T-helper 1 cell treated with Interleukin-12 subunit alpha and Interleukin-12 subunit beta and Interleukin-4 antibody, amounts not matched to agents 30 μg/mL and 1 μg/mL, for 36 hours (primary cell): Measurements from ENCODE around the gene WDR93.
A peak's percentile ranks its signal among the peaks of the same experiment; 100 is the strongest.
"Not testable (repeated sequence)": the region's sequence is repeated elsewhere in the genome, so short reads cannot be mapped to it uniquely, and the experiment has no call there.

Experiments used
- H3K27ac Mint-ChIP-seq: one replicate; pipeline ENCODE4 v1.8.0; 2021; ENCODE audit warnings: mild to moderate bottlenecking, mixed read lengths
- H3K27me3 Mint-ChIP-seq: one replicate; pipeline ENCODE4 v1.8.0; 2021; ENCODE audit warnings: low read depth, mixed read lengths
- H3K36me3 Mint-ChIP-seq: one replicate; pipeline ENCODE4 v1.8.0; 2021; ENCODE audit warnings: low read depth, mixed read lengths
- H3K4me1 Mint-ChIP-seq: one replicate; pipeline ENCODE4 v1.8.0; 2021; ENCODE audit warnings: low read depth, mixed read lengths
- H3K4me3 Mint-ChIP-seq: one replicate; pipeline ENCODE4 v1.8.0; 2021; ENCODE audit warnings: mild to moderate bottlenecking, moderate library complexity, mixed read lengths
- H3K9me3 Mint-ChIP-seq: one replicate; pipeline ENCODE4 v1.8.0; 2021; ENCODE audit warnings: mixed read lengths

WDR93 gene

DNA sequence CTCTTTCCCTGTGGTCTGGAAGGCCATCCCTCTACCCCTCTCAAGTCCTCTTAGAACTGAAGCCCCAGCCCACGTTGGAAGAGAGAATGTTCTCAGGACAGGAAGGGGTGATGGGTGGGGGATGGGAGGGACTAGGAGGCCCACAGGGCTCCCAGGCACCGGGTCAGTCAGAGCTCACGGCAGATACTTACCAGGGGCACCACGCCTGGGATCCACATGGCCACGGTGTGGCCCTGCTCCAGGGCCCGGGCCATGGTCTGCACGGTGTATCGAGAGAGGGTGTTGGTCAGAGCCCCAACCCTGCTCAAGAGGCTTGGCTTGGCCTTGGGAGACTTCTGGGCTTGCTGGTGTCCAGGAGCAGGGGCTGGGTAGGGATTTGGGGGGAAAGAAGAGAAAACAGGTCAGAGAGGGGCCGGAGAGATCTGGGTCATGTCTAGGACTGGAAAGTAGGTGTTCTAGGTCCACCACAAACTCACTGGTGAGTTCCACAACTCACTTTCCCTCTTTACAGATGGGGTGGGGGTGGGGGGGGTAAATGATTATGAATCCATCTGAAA is 21.2 kb upstream of the WDR93 start:
- no peak overlapping the region for H3K27ac Mint-ChIP-seq
- no peaks in the 10 kb centered on the region for H3K9me3 Mint-ChIP-seq
- peaks cover 16% of the 10 kb centered on the region for H3K27me3 Mint-ChIP-seq
- peaks cover 2% of the 10 kb centered on the region for H3K4me1 Mint-ChIP-seq
- no peaks in the 10 kb centered on the region for H3K36me3 Mint-ChIP-seq
- no peak overlapping the region for H3K4me3 Mint-ChIP-seq

- Mint-ChIP-seq H3K27me3 (peaks cover 11% of the 10 kb centered on the region), H3K9me3 (no peaks in the 10 kb centered on the region), H3K36me3 (no peaks in the 10 kb centered on the region), H3K27ac (no peak overlapping the region), H3K4me1 (peaks cover under 1% of the 10 kb centered on the region), H3K4me3 (no peak overlapping the region)
These were observed 20.7 kb upstream of the WDR93 start for GRCh38 chr15:89669941-89670340.

DNA sequence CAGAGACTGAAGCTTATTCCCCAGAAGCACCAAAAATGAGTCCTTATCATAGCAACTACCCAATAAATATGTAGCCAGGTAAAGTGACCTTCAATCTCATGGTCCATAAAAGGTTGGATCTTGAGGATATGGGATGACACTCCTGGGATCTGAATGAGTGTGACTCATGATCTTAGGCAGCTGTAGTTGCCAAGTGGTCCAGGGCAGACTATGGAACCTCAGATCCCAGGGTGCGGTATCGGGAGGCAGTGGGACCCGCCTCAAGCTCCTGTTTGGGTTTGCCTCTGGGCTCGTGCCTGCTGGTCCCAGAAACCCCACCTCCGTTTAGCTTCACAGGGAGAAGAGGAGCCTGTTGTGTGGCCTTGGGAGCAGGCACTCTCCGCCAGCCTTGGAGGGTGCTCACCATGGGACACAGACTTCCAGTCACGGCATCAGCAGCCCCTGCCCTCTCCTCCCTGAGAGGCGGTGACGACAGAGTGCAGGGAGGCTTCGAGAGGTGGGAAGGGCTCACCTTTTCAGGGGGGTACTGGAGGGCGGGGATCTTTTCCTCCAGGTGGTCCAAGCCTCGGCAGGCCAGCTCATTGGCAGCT is 19.5 kb upstream of the WDR93 start:
- Mint-ChIP-seq H3K4me1 (no peaks in the 10 kb centered on the region), H3K36me3 (no peaks in the 10 kb centered on the region)

DNA sequence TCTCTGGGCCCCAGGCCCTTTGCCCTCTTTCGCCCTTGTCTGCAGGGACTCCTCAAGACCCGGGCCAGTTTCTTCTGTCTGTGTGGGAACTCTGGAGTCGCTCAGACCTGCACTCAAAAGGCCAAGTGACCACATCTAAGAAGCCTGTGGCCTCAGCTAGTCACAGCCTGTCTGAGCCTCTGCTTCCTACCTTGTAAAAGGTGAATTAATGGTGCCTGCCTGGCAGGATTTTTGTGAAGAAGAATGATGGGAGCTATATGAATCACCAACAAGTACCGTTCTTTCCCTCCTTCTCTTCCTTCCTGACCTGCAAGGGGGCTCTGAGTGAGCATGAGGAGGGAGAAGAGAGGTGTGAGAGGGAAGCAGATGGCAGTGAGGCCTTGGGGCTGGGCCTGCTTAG is 18.9 kb upstream of the WDR93 start:
- Mint-ChIP-seq H3K27me3 (peaks cover 9% of the 10 kb centered on the region), H3K36me3 (no peaks in the 10 kb centered on the region), H3K27ac (no peak overlapping the region), H3K4me3 (no peak overlapping the region), H3K4me1 (no peaks in the 10 kb centered on the region), H3K9me3 (no peaks in the 10 kb centered on the region)

More for the DNA sequence above, 19.5 kb upstream of the WDR93 start:
- Mint-ChIP-seq H3K27ac (no peak overlapping the region), H3K27me3 (peaks cover 9% of the 10 kb centered on the region), H3K9me3 (no peaks in the 10 kb centered on the region), H3K4me3 (no peak overlapping the region)

DNA sequence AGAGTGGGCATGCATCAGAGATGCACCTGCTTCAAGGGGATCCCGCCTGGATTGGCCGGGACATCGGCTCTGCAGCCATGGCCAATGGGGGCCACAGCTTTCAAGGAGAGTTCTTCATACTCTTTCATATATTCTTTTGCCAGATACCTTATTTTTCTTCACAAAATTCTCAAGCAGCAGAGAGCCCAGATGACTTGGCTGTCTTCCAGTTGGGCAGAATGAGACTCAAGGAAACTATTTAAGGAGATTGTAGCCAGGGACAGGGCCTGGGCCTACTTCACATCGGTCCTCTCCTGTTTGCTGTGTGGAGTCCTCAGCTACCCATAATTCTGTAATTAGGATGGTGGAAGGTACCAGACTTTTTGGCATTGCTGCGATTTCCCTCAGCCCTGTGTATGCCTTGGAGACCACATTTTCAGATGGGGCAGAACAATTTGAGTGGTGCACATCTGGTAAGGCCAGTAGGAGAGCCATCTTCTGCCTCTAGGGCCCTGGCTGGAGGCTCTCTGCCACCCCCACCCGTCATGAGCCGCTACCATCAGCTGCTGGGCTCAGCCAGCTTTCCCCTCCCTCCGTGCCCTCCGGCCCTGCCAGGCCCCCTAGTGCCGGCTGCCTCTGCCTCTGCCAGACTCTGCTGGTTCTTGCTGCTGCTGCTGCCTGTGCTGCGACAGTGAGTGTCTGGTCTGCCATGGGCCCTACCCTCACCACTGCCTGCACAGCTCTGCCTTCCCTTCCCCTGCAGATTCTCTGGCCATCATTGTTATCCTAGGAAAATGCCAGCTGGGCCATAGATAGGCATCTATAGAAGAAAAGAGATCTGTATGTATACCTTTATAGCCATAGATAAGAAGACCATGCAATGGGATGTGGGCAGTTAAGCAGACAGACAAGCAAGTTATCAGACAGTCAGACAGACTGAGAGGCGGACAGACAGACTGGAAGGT is 18.1 kb upstream of the WDR93 start:
- no peaks in the 10 kb centered on the region for H3K9me3 Mint-ChIP-seq
- H3K27ac Mint-ChIP-seq, result no peak overlapping the region
- no peaks in the 10 kb centered on the region for H3K4me1 Mint-ChIP-seq
- H3K36me3 Mint-ChIP-seq, result no peaks in the 10 kb centered on the region
- H3K4me3 Mint-ChIP-seq, result no peak overlapping the region
- peaks cover 13% of the 10 kb centered on the region for H3K27me3 Mint-ChIP-seq

GRCh38 chr15:89673165-89673512 is 17.5 kb upstream of the WDR93 start:
- H3K36me3 Mint-ChIP-seq, result no peaks in the 10 kb centered on the region
- no peaks in the 10 kb centered on the region for H3K9me3 Mint-ChIP-seq
- H3K27me3 Mint-ChIP-seq, result peaks cover 6% of the 10 kb centered on the region
- H3K4me1 Mint-ChIP-seq, result no peaks in the 10 kb centered on the region
- H3K27ac Mint-ChIP-seq, result no peak overlapping the region
- no peak overlapping the region for H3K4me3 Mint-ChIP-seq

- Mint-ChIP-seq H3K4me3 (no peak overlapping the region), H3K36me3 (no peaks in the 10 kb centered on the region), H3K27me3 (peaks cover 10% of the 10 kb centered on the region), H3K9me3 (no peaks in the 10 kb centered on the region), H3K4me1 (no peaks in the 10 kb centered on the region), H3K27ac (no peak overlapping the region)
These were observed 16.1 kb upstream of the WDR93 start for GRCh38 chr15:89674526-89674925.

- H3K27ac Mint-ChIP-seq, result no peak overlapping the region
- H3K27me3 Mint-ChIP-seq, result peaks cover 15% of the 10 kb centered on the region
- H3K9me3 Mint-ChIP-seq, result no peaks in the 10 kb centered on the region
- no peak overlapping the region for H3K4me3 Mint-ChIP-seq
- no peaks in the 10 kb centered on the region for H3K4me1 Mint-ChIP-seq
- no peaks in the 10 kb centered on the region for H3K36me3 Mint-ChIP-seq
These were observed 15.0 kb upstream of the WDR93 start for GRCh38 chr15:89675606-89676005.

DNA sequence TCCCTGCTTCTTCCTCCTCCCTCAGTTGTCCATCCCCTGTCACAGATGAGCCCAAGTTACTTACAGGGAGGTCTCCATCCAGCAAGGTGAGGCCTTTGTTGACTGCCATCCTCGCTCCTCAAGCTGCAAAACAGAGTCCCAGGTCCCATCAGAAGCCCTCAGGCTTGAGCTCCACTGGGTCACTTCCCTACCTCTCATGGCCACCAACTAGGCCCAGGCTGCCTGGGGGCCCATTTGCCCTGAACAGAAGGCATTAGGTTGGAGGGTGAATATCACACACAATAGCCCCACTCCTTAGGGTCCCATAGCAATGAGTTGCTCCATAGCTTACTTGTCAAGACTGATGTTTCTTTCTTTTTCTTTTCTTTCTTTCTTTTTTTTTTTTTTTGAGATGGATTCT is 13.2 kb upstream of the WDR93 start:
- H3K27ac Mint-ChIP-seq, result no peak overlapping the region
- H3K36me3 Mint-ChIP-seq, result no peaks in the 10 kb centered on the region
- H3K27me3 Mint-ChIP-seq, result peaks cover 24% of the 10 kb centered on the region
- H3K4me1 Mint-ChIP-seq, result no peaks in the 10 kb centered on the region
- H3K4me3 Mint-ChIP-seq, result no peak overlapping the region
- no peaks in the 10 kb centered on the region for H3K9me3 Mint-ChIP-seq

- H3K9me3 Mint-ChIP-seq, result no peaks in the 10 kb centered on the region
- no peaks in the 10 kb centered on the region for H3K36me3 Mint-ChIP-seq
- peaks cover 24% of the 10 kb centered on the region for H3K27me3 Mint-ChIP-seq
- no peak within 1 kb of the TSS for H3K4me3 Mint-ChIP-seq
- H3K4me1 Mint-ChIP-seq, result no peaks in the 10 kb centered on the region
- H3K27ac Mint-ChIP-seq, result no peak within 1 kb of the TSS
These were observed 11.4 kb upstream of the WDR93 start, which contains the start of gene PLIN1 for GRCh38 chr15:89679212-89679611. Gene PLIN1 (minus strand): TSS chr15:89679367. CDS start chr15:89677489, 1,878 bp downstream.

DNA sequence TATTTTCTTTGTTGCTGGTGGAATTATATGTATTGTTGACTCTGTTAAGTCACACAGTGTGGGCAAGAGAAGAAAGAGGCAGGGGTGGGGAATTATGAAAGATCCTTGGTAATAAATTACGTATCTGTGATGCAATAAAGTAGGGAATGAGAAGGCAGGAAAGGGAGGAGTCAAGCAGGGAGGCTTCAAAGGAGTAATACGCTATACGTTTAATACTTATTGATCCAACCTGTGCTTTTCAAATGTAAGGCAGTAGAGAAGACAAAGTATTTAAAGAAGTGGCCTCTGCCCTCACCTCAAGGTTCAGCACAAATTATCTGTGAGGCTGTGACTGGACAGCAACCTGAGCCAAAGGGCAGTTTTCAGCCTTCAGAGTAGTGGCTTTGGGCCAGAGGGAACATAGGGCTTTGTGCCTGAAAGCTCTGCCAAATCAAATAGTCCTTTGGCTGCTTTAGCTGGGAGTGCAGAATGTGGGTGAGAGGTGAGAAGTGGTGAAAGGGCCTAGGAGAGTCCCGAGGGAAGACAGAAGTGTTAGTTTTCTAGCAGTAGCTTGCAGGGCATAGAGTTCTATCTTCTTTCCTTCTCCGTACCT is 10.2 kb upstream of the WDR93 start:
- no peak overlapping the region for H3K4me3 Mint-ChIP-seq
- no peaks in the 10 kb centered on the region for H3K4me1 Mint-ChIP-seq
- H3K9me3 Mint-ChIP-seq, result no peaks in the 10 kb centered on the region
- H3K27ac Mint-ChIP-seq, result no peak overlapping the region
- H3K36me3 Mint-ChIP-seq, result no peaks in the 10 kb centered on the region
- peaks cover 24% of the 10 kb centered on the region for H3K27me3 Mint-ChIP-seq

GRCh38 chr15:89681146-89681545 is 9.5 kb upstream of the WDR93 start:
- no peak overlapping the region for H3K4me3 Mint-ChIP-seq
- H3K36me3 Mint-ChIP-seq, result no peaks in the 10 kb centered on the region
- no peak overlapping the region for H3K27ac Mint-ChIP-seq
- H3K27me3 Mint-ChIP-seq, result peaks cover 24% of the 10 kb centered on the region
- no peaks in the 10 kb centered on the region for H3K4me1 Mint-ChIP-seq
- H3K9me3 Mint-ChIP-seq, result no peaks in the 10 kb centered on the region

GRCh38 chr15:89685995-89686394 is 4.6 kb upstream of the WDR93 start:
- no peak overlapping the region for H3K4me3 Mint-ChIP-seq
- H3K9me3 Mint-ChIP-seq, result peaks cover 2% of the 10 kb centered on the region
- H3K4me1 Mint-ChIP-seq, result peaks cover 13% of the 10 kb centered on the region

DNA sequence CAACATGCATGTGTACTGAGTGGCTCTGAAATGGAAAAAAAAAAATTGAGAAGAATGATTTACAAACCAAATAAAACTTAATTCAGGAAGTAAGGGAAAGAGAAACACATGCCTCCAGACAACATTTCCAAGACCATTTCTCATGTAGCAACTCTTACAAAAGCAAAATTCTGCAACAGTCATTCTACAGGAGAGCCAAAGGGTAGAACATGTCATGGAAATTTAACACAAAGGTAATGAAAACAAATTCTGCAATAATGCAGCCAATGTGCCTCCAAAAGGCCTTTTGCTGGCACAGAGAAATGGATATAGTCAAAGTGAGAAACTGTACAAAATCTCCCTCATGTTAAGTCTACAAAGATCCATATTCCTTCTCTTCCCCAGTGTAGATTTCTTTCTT is 4.1 kb upstream of the WDR93 start:
- H3K27ac Mint-ChIP-seq, result no peak overlapping the region
- H3K4me3 Mint-ChIP-seq, result no peak overlapping the region
- peaks cover 15% of the 10 kb centered on the region for H3K4me1 Mint-ChIP-seq
- H3K27me3 Mint-ChIP-seq, result peaks cover 8% of the 10 kb centered on the region
- peaks cover 4% of the 10 kb centered on the region for H3K9me3 Mint-ChIP-seq
- H3K36me3 Mint-ChIP-seq, result peaks cover 3% of the 10 kb centered on the region

More at GRCh38 chr15:89685995-89686394, 4.6 kb upstream of the WDR93 start:
- Mint-ChIP-seq H3K27ac (no peak overlapping the region), H3K36me3 (peaks cover 2% of the 10 kb centered on the region), H3K27me3 (peaks cover 11% of the 10 kb centered on the region)

DNA sequence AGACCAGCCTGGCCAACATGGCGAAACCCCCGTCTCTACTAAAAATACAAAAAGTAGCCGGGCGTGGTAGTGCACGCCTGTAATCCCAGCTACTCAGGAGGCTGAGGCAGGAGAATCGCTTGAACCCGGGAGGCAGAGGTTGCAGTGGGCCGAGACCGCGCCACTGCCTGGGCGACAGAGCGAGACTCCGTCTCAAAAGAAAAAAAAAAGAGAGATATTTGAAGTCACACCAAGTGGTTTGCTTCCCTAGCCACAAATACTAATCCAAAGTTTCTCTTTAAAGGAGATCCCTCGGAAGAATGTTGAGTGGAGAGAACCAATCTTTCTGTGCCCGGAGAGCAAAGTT is 708 bp upstream of the WDR93 start:
- H3K36me3 Mint-ChIP-seq, H3K27ac Mint-ChIP-seq, H3K9me3 Mint-ChIP-seq: not testable (repeated sequence)
- Mint-ChIP-seq H3K27me3 (peaks cover 13% of the 10 kb centered on the region), H3K4me3 (peak overlapping the region; percentile 84), H3K4me1 (peaks cover 15% of the 10 kb centered on the region)
